ENCODE results near the gene DLG2. TPM values are rescaled to one million over a fixed set of nuclear protein-coding genes. Genes with fewer than 3 reads are reported as not detected.

Gene DLG2
- total RNA-seq, 1 donor from 2014 or later: 7.2 TPM

DNA sequence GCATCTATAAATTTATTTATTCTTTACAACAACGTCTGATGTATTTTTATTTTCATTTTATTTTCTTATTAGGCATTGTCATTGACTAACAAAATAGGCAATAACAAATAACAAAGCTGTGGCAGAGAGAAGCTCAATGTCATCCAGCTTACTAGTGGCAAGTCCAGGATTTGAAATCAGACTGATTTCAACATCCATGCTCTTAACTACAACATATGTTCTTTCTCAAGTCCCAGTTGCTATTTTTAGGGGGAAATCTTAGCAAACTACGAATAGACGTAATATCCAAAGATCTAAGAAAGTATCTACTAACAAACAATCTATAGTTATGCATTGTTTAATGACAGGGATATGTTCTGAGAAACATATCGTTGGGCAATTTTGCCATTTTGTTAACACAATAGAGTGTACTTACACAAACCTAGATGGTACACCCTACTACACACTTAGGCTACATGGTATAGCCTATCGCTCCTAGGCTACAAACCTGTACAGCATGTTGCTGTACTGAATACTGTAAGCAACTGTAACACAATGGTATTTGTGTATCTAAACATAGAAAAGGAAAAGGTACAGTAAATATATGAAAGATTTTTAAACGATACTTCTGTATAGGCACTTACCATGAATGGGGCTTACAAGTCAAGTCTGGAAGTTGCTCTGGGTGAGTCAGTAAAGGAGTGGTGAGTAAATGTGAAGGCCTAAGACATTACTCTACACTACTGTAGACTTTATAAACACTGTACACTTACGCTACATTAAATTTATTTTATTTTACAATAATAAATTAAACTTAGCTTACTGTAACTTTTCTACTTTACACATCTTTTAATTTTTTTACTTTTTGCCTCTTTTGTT lies 151.3 kb downstream of the DLG2 start:
- no peaks in the 10 kb centered on the region for H3K27me3 ChIP-seq (ENCODE audit: low read depth)
- no peak overlapping the region for H3K27ac ChIP-seq
- ATAC-seq: no peak
- no peak overlapping the region for H3K4me3 ChIP-seq
- H3K36me3 ChIP-seq: no peaks in the 10 kb centered on the region
- intact Hi-C loops (cut with DNase I): no loop called here
- no peak for DNase-seq
- TF ChIP-seq, protein P1, sequence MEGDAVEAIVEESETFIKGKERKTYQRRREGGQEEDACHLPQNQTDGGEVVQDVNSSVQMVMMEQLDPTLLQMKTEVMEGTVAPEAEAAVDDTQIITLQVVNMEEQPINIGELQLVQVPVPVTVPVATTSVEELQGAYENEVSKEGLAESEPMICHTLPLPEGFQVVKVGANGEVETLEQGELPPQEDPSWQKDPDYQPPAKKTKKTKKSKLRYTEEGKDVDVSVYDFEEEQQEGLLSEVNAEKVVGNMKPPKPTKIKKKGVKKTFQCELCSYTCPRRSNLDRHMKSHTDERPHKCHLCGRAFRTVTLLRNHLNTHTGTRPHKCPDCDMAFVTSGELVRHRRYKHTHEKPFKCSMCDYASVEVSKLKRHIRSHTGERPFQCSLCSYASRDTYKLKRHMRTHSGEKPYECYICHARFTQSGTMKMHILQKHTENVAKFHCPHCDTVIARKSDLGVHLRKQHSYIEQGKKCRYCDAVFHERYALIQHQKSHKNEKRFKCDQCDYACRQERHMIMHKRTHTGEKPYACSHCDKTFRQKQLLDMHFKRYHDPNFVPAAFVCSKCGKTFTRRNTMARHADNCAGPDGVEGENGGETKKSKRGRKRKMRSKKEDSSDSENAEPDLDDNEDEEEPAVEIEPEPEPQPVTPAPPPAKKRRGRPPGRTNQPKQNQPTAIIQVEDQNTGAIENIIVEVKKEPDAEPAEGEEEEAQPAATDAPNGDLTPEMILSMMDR (IDR thresholded peaks at IDR 0.05): no peak
- H3K4me1 ChIP-seq: no peaks in the 10 kb centered on the region
- peaks cover 17% of the 10 kb centered on the region for H3K9me3 ChIP-seq

DNA sequence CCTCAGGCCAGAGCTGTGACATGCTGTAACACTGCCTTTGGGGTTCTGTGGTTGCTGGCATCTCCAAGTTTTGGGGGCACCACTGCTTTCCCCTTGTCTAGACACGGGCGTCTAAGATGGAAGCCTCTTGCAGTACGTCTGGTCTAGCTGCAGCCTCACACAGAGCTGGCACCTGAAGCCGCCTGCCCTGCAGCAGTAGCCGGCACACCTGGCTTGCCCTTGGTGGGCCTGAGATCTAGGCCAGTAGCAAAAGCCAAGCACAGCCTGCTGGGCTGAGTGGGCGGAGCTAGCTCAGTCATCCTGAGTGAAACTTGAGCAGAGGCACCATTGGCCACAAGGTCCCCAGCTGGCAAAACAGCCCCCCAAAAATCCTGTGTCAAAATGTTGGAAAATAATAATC lies 154.2 kb downstream of the DLG2 start:
- intact Hi-C loops (cut with DNase I): no loop called here
- no peak overlapping the region for H3K27ac ChIP-seq
- no peak for DNase-seq

DNA sequence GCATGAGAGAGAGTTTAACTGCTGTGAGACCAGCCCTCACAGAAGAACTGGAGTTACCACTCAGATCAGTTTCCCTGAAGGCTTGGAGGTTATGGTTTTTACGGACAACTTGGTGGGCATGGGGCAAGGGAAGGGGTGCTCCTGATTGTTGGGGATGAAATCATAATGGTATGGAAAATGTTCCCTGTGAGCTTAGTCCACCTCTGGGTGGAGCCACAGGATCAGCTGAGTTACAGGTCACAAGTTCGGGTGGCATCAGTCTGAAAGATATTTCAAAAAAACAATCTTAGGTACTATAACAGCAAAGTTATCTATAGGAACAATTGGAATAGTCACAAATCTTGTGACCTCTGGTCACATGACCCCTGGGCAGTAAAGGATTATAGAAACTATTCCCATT lies 162.9 kb downstream of the DLG2 start:
- intact Hi-C loops (cut with DNase I): no loop called here
- ATAC-seq (no peak), DNase-seq (no peak)
- H3K4me3 ChIP-seq: no peak overlapping the region
- no peaks in the 10 kb centered on the region for H3K36me3 ChIP-seq
- H3K9me3 ChIP-seq: peaks cover 3% of the 10 kb centered on the region
- H3K4me1 ChIP-seq: no peaks in the 10 kb centered on the region
- TF ChIP-seq, protein P1 (IDR thresholded peaks at IDR 0.05): no peak
- H3K27me3 ChIP-seq (ENCODE audit: low read depth): no peaks in the 10 kb centered on the region
- H3K27ac ChIP-seq: no peak overlapping the region

More for the DNA sequence above, 154.2 kb downstream of the DLG2 start:
- H3K4me1 ChIP-seq: no peaks in the 10 kb centered on the region
- peaks cover 17% of the 10 kb centered on the region for H3K9me3 ChIP-seq
- no peaks in the 10 kb centered on the region for H3K27me3 ChIP-seq (ENCODE audit: low read depth)
- no peak for ATAC-seq
- TF ChIP-seq, protein P1 (IDR thresholded peaks at IDR 0.05): no peak
- H3K4me3 ChIP-seq: no peak overlapping the region
- no peaks in the 10 kb centered on the region for H3K36me3 ChIP-seq

DNA sequence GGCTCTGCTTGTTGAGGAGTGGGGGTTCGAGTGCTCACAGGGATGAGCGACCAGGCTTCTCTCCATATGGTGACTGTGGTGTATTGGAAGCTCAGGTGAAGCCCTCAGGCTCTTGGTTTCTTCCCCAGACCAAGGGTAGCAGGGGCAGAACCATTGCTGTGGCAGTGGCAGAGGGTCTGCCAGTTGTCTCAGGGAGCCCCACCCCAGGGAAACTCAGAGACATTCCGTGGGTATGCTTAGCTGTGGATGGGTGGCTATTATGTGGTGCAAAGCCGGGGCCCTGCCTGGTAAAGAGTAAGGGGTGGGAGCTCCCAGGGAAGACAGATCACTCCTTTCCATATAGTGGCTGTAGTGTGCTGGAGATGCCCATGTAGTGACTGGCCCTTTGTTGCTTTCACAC lies 167.8 kb downstream of the DLG2 start:
- ATAC-seq: no peak

DNA sequence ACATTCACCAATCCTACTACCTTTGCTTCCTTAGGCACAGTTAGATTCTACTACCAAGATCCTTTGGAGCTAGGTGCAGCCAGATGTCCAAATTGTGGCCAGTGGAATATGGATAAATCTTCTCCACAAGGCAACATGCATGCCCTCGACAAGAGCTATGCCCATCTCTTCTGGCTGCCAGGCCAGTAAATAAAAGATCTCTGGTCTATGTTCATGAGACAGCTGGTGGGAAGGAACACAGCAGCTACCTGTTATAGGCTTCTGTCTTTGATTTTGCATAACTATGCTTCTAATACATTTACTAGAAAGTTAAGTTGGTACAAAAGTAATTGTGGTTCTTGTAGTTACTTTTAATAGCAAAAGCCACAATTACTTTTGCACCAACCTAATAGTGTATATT lies 182.7 kb downstream of the DLG2 start:
- Histone ChIP-seq H3K27ac (no peak overlapping the region), H3K9me3 (no peaks in the 10 kb centered on the region), H3K4me1 (no peaks in the 10 kb centered on the region), H3K36me3 (no peaks in the 10 kb centered on the region), H3K4me3 (no peak overlapping the region), H3K27me3 (ENCODE audit: low read depth) (no peaks in the 10 kb centered on the region)
- intact Hi-C loops (cut with DNase I): no loop called here
- ATAC-seq (no peak), DNase-seq (no peak)
- TF ChIP-seq, protein P1 (IDR thresholded peaks at IDR 0.05): no peak

More for the DNA sequence above, 167.8 kb downstream of the DLG2 start:
- intact Hi-C loops (cut with DNase I): no loop called here
- TF ChIP-seq, protein P1 (IDR thresholded peaks at IDR 0.05): no peak
- Histone ChIP-seq H3K27ac (no peak overlapping the region), H3K4me1 (no peaks in the 10 kb centered on the region), H3K9me3 (peaks cover 22% of the 10 kb centered on the region), H3K27me3 (ENCODE audit: low read depth) (no peaks in the 10 kb centered on the region), H3K36me3 (no peaks in the 10 kb centered on the region), H3K4me3 (no peak overlapping the region)
- DNase-seq: no peak
